ENCODE data around the gene PRKCG.

The PRKCG gene

GRCh38 chr19:53903055-53903680, 21.2 kb downstream of the PRKCG start:
- H3K9me3 Mint-ChIP-seq (ENCODE audit: low read depth), result no peaks in the 10 kb centered on the region
- H3K4me1 Mint-ChIP-seq (ENCODE audit: low read depth), result peaks cover 13% of the 10 kb centered on the region
- no peak overlapping the region for H3K4me3 Mint-ChIP-seq

GRCh38 chr19:53904909-53905308, 22.9 kb downstream of the PRKCG start:
- H3K27ac Mint-ChIP-seq, result no peak overlapping the region
- peaks cover 19% of the 10 kb centered on the region for H3K4me1 Mint-ChIP-seq (ENCODE audit: low read depth)
- H3K4me3 Mint-ChIP-seq, result no peak overlapping the region
- no peaks in the 10 kb centered on the region for H3K9me3 Mint-ChIP-seq (ENCODE audit: low read depth)
- no peaks in the 10 kb centered on the region for H3K36me3 Mint-ChIP-seq
- H3K27me3 Mint-ChIP-seq, result peaks cover 42% of the 10 kb centered on the region

More at GRCh38 chr19:53903055-53903680, 21.2 kb downstream of the PRKCG start:
- no peaks in the 10 kb centered on the region for H3K36me3 Mint-ChIP-seq
- peaks cover 42% of the 10 kb centered on the region for H3K27me3 Mint-ChIP-seq
- H3K27ac Mint-ChIP-seq, result peak overlapping the region; percentile 28

- Mint-ChIP-seq H3K4me3 (no peak overlapping the region), H3K27me3 (peaks cover 48% of the 10 kb centered on the region), H3K36me3 (no peaks in the 10 kb centered on the region), H3K9me3 (ENCODE audit: low read depth) (no peaks in the 10 kb centered on the region), H3K4me1 (ENCODE audit: low read depth) (peaks cover 21% of the 10 kb centered on the region), H3K27ac (no peak overlapping the region)
Measured at GRCh38 chr19:53905787-53906186, 23.8 kb downstream of the PRKCG start.

- Mint-ChIP-seq H3K4me1 (ENCODE audit: low read depth) (peaks cover 21% of the 10 kb centered on the region), H3K27ac (no peak overlapping the region), H3K9me3 (ENCODE audit: low read depth) (no peaks in the 10 kb centered on the region), H3K4me3 (peak overlapping the region; percentile 35), H3K36me3 (no peaks in the 10 kb centered on the region), H3K27me3 (peaks cover 51% of the 10 kb centered on the region)
Measured at GRCh38 chr19:53906211-53907192, 24.5 kb downstream of the PRKCG start.

- H3K27ac Mint-ChIP-seq, result no peak overlapping the region
- peaks cover 58% of the 10 kb centered on the region for H3K27me3 Mint-ChIP-seq
- peaks cover 21% of the 10 kb centered on the region for H3K4me1 Mint-ChIP-seq (ENCODE audit: low read depth)
- peak overlapping the region; percentile 49 for H3K4me3 Mint-ChIP-seq
- H3K9me3 Mint-ChIP-seq (ENCODE audit: low read depth), result no peaks in the 10 kb centered on the region
- no peaks in the 10 kb centered on the region for H3K36me3 Mint-ChIP-seq
Measured at GRCh38 chr19:53907193-53907581, 25.2 kb downstream of the PRKCG start.

- H3K36me3 Mint-ChIP-seq, result no peaks in the 10 kb centered on the region
- peak overlapping the region; percentile 49 for H3K4me3 Mint-ChIP-seq
- peaks cover 21% of the 10 kb centered on the region for H3K4me1 Mint-ChIP-seq (ENCODE audit: low read depth)
- no peaks in the 10 kb centered on the region for H3K9me3 Mint-ChIP-seq (ENCODE audit: low read depth)
- H3K27ac Mint-ChIP-seq, result no peak overlapping the region
- peaks cover 57% of the 10 kb centered on the region for H3K27me3 Mint-ChIP-seq
Measured at GRCh38 chr19:53907690-53908089, 25.7 kb downstream of the PRKCG start.

GRCh38 chr19:53908106-53908934, 26.3 kb downstream of the PRKCG start:
- peaks cover 21% of the 10 kb centered on the region for H3K4me1 Mint-ChIP-seq (ENCODE audit: low read depth)
- peaks cover 54% of the 10 kb centered on the region for H3K27me3 Mint-ChIP-seq
- H3K27ac Mint-ChIP-seq, result no peak overlapping the region
- peak overlapping the region; percentile 67 for H3K4me3 Mint-ChIP-seq
- no peaks in the 10 kb centered on the region for H3K36me3 Mint-ChIP-seq
- H3K9me3 Mint-ChIP-seq (ENCODE audit: low read depth), result no peaks in the 10 kb centered on the region

- Mint-ChIP-seq H3K4me3 (peak within 1 kb of the TSS; percentile 67), H3K4me1 (ENCODE audit: low read depth) (peaks cover 21% of the 10 kb centered on the region), H3K9me3 (ENCODE audit: low read depth) (no peaks in the 10 kb centered on the region), H3K27ac (no peak within 1 kb of the TSS), H3K27me3 (peaks cover 56% of the 10 kb centered on the region), H3K36me3 (no peaks in the 10 kb centered on the region)
Measured at GRCh38 chr19:53908935-53909415, 27.0 kb downstream of the PRKCG start, which contains the start of gene CACNG7. TSS of gene CACNG7 (plus strand) at chr19:53909278. CDS start at chr19:53912832, 3,554 bp downstream.

GRCh38 chr19:53909471-53910169, 27.6 kb downstream of the PRKCG start:
- no peak overlapping the region for H3K4me3 Mint-ChIP-seq
- no peaks in the 10 kb centered on the region for H3K9me3 Mint-ChIP-seq (ENCODE audit: low read depth)
- H3K27me3 Mint-ChIP-seq, result peaks cover 51% of the 10 kb centered on the region
- H3K36me3 Mint-ChIP-seq, result no peaks in the 10 kb centered on the region
- peaks cover 21% of the 10 kb centered on the region for H3K4me1 Mint-ChIP-seq (ENCODE audit: low read depth)
- H3K27ac Mint-ChIP-seq, result no peak overlapping the region

- Mint-ChIP-seq H3K4me3 (no peak overlapping the region), H3K4me1 (ENCODE audit: low read depth) (peaks cover 21% of the 10 kb centered on the region), H3K27ac (no peak overlapping the region), H3K27me3 (peaks cover 47% of the 10 kb centered on the region), H3K9me3 (ENCODE audit: low read depth) (no peaks in the 10 kb centered on the region), H3K36me3 (no peaks in the 10 kb centered on the region)
Measured at GRCh38 chr19:53910170-53910518, 28.1 kb downstream of the PRKCG start.

- no peaks in the 10 kb centered on the region for H3K36me3 Mint-ChIP-seq
- peaks cover 13% of the 10 kb centered on the region for H3K4me1 Mint-ChIP-seq (ENCODE audit: low read depth)
- H3K27me3 Mint-ChIP-seq, result peaks cover 34% of the 10 kb centered on the region
- no peaks in the 10 kb centered on the region for H3K9me3 Mint-ChIP-seq (ENCODE audit: low read depth)
- no peak overlapping the region for H3K27ac Mint-ChIP-seq
- H3K4me3 Mint-ChIP-seq, result no peak overlapping the region
Measured at GRCh38 chr19:53912653-53913052, 30.7 kb downstream of the PRKCG start.

- H3K4me1 Mint-ChIP-seq (ENCODE audit: low read depth), result peaks cover under 1% of the 10 kb centered on the region
- H3K4me3 Mint-ChIP-seq, result no peak overlapping the region
- no peak overlapping the region for H3K27ac Mint-ChIP-seq
- H3K36me3 Mint-ChIP-seq, result no peaks in the 10 kb centered on the region
- peaks cover 28% of the 10 kb centered on the region for H3K27me3 Mint-ChIP-seq
- H3K9me3 Mint-ChIP-seq (ENCODE audit: low read depth), result no peaks in the 10 kb centered on the region
Measured at GRCh38 chr19:53915000-53915399, 33.0 kb downstream of the PRKCG start.

- no peaks in the 10 kb centered on the region for H3K36me3 Mint-ChIP-seq
- no peaks in the 10 kb centered on the region for H3K4me1 Mint-ChIP-seq (ENCODE audit: low read depth)
- H3K9me3 Mint-ChIP-seq (ENCODE audit: low read depth), result no peaks in the 10 kb centered on the region
- no peak overlapping the region for H3K4me3 Mint-ChIP-seq
- H3K27me3 Mint-ChIP-seq, result peaks cover 22% of the 10 kb centered on the region
- no peak overlapping the region for H3K27ac Mint-ChIP-seq
Measured at GRCh38 chr19:53916004-53916403, 34.0 kb downstream of the PRKCG start.

- Mint-ChIP-seq H3K4me3 (no peak overlapping the region), H3K27me3 (peaks cover 10% of the 10 kb centered on the region), H3K4me1 (ENCODE audit: low read depth) (no peaks in the 10 kb centered on the region), H3K9me3 (ENCODE audit: low read depth) (no peaks in the 10 kb centered on the region), H3K27ac (no peak overlapping the region), H3K36me3 (no peaks in the 10 kb centered on the region)
Measured at GRCh38 chr19:53917356-53917755, 35.4 kb downstream of the PRKCG start.
